HepG2 (cell line): ENCODE data around the gene SAPCD1. TPM values are rescaled to one million over a fixed set of nuclear protein-coding genes. Genes with fewer than 3 reads are reported as not detected.

Experiments used
- ARID3A ChIP-seq: IDR thresholded peaks from 2 replicates; pipeline ENCODE4 v1.6.1; 2012; ENCODE audit warnings: low read depth, low read length, improper control_type of control experiment
- ATAD3A ChIP-seq: sonication (generic); formaldehyde crosslinking; IDR thresholded peaks from 2 replicates; pipeline ENCODE4 v1.4.0; 2020; ENCODE audit warnings: missing genetic modification reagents
- ATF6 ChIP-seq: sonication (generic); formaldehyde crosslinking; conservative IDR thresholded peaks from 2 replicates; pipeline ENCODE4 v1.4.0; 2020; ENCODE audit warnings: missing genetic modification reagents
- ATRX ChIP-seq: sonication (generic); formaldehyde crosslinking; IDR thresholded peaks from 2 replicates; pipeline ENCODE4 v1.4.0; 2020; ENCODE audit warnings: missing genetic modification reagents, borderline replicate concordance
- BCL3 ChIP-seq: sonication (generic); formaldehyde crosslinking; IDR thresholded peaks from 2 replicates; pipeline ENCODE4 v1.5.1; 2020; ENCODE audit warnings: mild to moderate bottlenecking, missing genetic modification reagents, moderate library complexity
- FIP1L1 ChIP-seq: fragments of 200-400 bp; formaldehyde crosslinking; IDR thresholded peaks from 2 replicates; pipeline ENCODE4 v1.6.1; 2018; ENCODE audit warnings: low read depth, mild to moderate bottlenecking, low read length, moderate library complexity, borderline replicate concordance; ENCODE audit not compliant: insufficient read depth
- HIVEP1 ChIP-seq: sonication (generic); formaldehyde crosslinking; IDR thresholded peaks from 2 replicates; pipeline ENCODE4 v1.4.0; 2020; ENCODE audit warnings: mild to moderate bottlenecking, missing genetic modification reagents
- IKZF1 ChIP-seq: fragments of 450-650 bp; IDR thresholded peaks from 2 replicates; pipeline ENCODE4 v1.7.1; 2016
- MAFF ChIP-seq: IDR thresholded peaks from 2 replicates; pipeline ENCODE4 v1.6.1; 2011; ENCODE audit warnings: low read depth, low read length, improper control_type of control experiment
- MXI1 ChIP-seq: IDR thresholded peaks from 3 replicates; pipeline ENCODE4 v1.6.1; 2012; ENCODE audit warnings: low read depth, low read length, inconsistent platforms, borderline replicate concordance
- POLR2AphosphoS2 ChIP-seq: IDR thresholded peaks from 2 replicates; pipeline ENCODE4 v1.6.1; 2011; ENCODE audit warnings: low read depth, low read length, improper control_type of control experiment
- YEATS2 ChIP-seq: sonication (generic); formaldehyde crosslinking; IDR thresholded peaks from 2 replicates; pipeline ENCODE4 v1.4.0; 2020; ENCODE audit warnings: missing genetic modification reagents, borderline replicate concordance
- ZFP82 ChIP-seq: sonication (generic); formaldehyde crosslinking; IDR thresholded peaks from 2 replicates; pipeline ENCODE4 v1.5.1; 2020; ENCODE audit warnings: mild to moderate bottlenecking, missing genetic modification reagents, borderline replicate concordance
- ZNF430 ChIP-seq: sonication (generic); formaldehyde crosslinking; IDR thresholded peaks from 2 replicates; pipeline ENCODE4 v1.9.0; 2021; ENCODE audit warnings: mild to moderate bottlenecking, missing genetic modification reagents
- ZNF546 ChIP-seq: sonication (generic); formaldehyde crosslinking; conservative IDR thresholded peaks from 2 replicates; pipeline ENCODE4 v1.8.1; 2023; ENCODE audit warnings: mild to moderate bottlenecking, missing genetic modification reagents
- ZNF652 ChIP-seq: IDR thresholded peaks from 2 replicates; pipeline ENCODE4 v1.6.1; 2016; ENCODE audit warnings: low read depth, borderline replicate concordance
- ZXDC ChIP-seq: sonication (generic); formaldehyde crosslinking; IDR thresholded peaks from 2 replicates; pipeline ENCODE4 v1.5.0; 2020; ENCODE audit warnings: mild to moderate bottlenecking, missing genetic modification reagents
- polyA plus RNA-seq, 8 experiments: library from polyadenylated mRNA; depleted of rRNA in 3 of 8; stranded (reverse) in 7 of 8; unstranded in 1 of 8; fragments of >200 nt; fragmentation: Illumina TruSeq in 4 of 8; extraction: Trizol in 4 of 8; gene quantifications; 2 replicates each; pipeline versions ENCODE4 v1.2.1 to v1.2.3, GENCODE V29; 2011 to 2016; ENCODE audit warnings: low read depth in 4 of 8, missing spikeins in 1 of 8, mixed read lengths in 1 of 8; ENCODE audit not compliant: insufficient read depth in 1 of 8
- total RNA-seq, 5 experiments: library from RNA; depleted of rRNA; stranded (reverse); fragments of >200 nt; fragmentation: Illumina TruSeq; extraction: Trizol; gene quantifications; 2 replicates each; pipeline ENCODE4 v1.2.3, GENCODE V29; 2016; ENCODE audit warnings: low read depth in 1 of 5

The SAPCD1 gene
- total and polyA plus RNA-seq, 2 of the 13 experiments (the other 11 are each of a cell fraction or from before 2014, with no cell fraction given), result 2.5 to 3.9 TPM

- TF ChIP-seq FIP1L1, result no peak
- peak; percentile 88 for TF ChIP-seq YEATS2 (CRISPR knock-in tag)
- no peak for TF ChIP-seq ATF6
- TF ChIP-seq ATRX (CRISPR knock-in tag), result no peak
- peak; percentile 62; the same call in 1 of the 2 replicates for TF ChIP-seq ZNF430 (CRISPR knock-in tag)
- 0 out of 2 replicates have a peak, but pooled peaks have one; percentile 39 for TF ChIP-seq ZNF546 (CRISPR knock-in tag)
- TF ChIP-seq ZNF652, result no peak
- no peak for TF ChIP-seq MAFF
- TF ChIP-seq HIVEP1, result peak; percentile 72; the same call in 1 of the 2 replicates
- no peak for TF ChIP-seq IKZF1
- 0 out of 2 replicates have a peak, but pooled peaks have one; percentile 16 for TF ChIP-seq ZXDC (CRISPR knock-in tag)
- peak; percentile 99 for TF ChIP-seq MXI1
- peak; percentile 91 for TF ChIP-seq ZFP82 (CRISPR knock-in tag)
- peak; percentile 75 for TF ChIP-seq BCL3 (CRISPR knock-in tag)
- peak; percentile 45; the same call in 1 of the 2 replicates for TF ChIP-seq ARID3A
- TF ChIP-seq ATAD3A, result no peak
- no peak for TF ChIP-seq POLR2AphosphoS2
Observed at GRCh38 chr6:31795616-31796298, 33.3 kb downstream of the SAPCD1 start, which contains the start of gene VARS1 (continued).
